ENCODE measurements around the gene ITGA3.

ITGA3 gene

DNA sequence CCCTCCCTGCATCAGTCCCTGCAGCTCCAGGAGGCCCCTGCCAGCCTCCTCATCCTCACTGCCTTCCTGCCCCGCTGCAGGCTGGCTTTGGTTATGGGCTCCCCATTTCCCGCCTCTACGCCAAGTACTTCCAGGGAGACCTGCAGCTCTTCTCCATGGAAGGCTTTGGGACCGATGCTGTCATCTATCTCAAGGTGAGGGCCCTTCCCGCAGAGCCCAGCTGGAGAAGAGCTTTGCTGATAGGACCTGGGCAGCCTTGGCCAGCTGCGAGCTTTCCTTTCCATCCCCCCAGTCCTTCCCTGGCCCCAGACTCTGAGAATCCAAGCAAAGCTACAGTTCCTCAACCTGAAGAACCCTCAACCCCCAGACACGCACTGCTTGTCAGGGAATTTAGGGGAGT is 53.3 kb downstream of the ITGA3 start:
- no peak for DNase-seq (ENCODE audit: low read depth)
- TF ChIP-seq, protein P1, sequence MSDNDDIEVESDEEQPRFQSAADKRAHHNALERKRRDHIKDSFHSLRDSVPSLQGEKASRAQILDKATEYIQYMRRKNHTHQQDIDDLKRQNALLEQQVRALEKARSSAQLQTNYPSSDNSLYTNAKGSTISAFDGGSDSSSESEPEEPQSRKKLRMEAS (IDR thresholded peaks at IDR 0.05; ENCODE audit: low read depth, low read length) = no peak
- TF ChIP-seq MYC (IDR thresholded peaks at IDR 0.05; ENCODE audit: low read depth, low read length) = no peak
- TF ChIP-seq, protein P2, sequence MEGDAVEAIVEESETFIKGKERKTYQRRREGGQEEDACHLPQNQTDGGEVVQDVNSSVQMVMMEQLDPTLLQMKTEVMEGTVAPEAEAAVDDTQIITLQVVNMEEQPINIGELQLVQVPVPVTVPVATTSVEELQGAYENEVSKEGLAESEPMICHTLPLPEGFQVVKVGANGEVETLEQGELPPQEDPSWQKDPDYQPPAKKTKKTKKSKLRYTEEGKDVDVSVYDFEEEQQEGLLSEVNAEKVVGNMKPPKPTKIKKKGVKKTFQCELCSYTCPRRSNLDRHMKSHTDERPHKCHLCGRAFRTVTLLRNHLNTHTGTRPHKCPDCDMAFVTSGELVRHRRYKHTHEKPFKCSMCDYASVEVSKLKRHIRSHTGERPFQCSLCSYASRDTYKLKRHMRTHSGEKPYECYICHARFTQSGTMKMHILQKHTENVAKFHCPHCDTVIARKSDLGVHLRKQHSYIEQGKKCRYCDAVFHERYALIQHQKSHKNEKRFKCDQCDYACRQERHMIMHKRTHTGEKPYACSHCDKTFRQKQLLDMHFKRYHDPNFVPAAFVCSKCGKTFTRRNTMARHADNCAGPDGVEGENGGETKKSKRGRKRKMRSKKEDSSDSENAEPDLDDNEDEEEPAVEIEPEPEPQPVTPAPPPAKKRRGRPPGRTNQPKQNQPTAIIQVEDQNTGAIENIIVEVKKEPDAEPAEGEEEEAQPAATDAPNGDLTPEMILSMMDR (IDR thresholded peaks at IDR 0.05; ENCODE audit: low read depth, low read length) = no peak
- H3K4me3 ChIP-seq (ENCODE audit: low read depth, low read length) = no peak overlapping the region

DNA sequence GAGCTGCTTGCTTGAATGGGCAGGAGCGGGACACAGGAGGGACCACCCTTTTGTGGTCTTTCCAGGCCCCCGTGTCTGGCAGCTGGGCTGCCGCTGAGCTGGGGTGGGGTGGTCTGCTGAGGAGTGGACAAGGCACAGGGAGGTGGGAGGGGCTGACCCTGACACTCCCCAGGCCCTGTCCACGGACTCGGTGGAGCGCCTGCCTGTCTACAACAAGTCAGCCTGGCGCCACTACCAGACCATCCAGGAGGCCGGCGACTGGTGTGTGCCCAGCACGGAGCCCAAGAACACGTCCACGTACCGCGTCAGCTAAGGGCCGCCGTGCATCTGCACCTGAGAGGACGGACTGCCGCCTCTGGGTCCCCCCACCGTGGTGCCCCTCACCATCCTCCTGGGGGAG is 53.9 kb downstream of the ITGA3 start:
- no peak for DNase-seq (ENCODE audit: low read depth)
- no peak overlapping the region for H3K4me3 ChIP-seq (ENCODE audit: low read depth, low read length)
- TF ChIP-seq, protein P2 (IDR thresholded peaks at IDR 0.05; ENCODE audit: low read depth, low read length) = no peak
- TF ChIP-seq MYC (IDR thresholded peaks at IDR 0.05; ENCODE audit: low read depth, low read length) (no peak), POLR2A (IDR thresholded peaks at IDR 0.05; ENCODE audit: extremely low read depth, insufficient read length) (no peak)
- TF ChIP-seq, protein P1 (IDR thresholded peaks at IDR 0.05; ENCODE audit: low read depth, low read length) = no peak

DNA sequence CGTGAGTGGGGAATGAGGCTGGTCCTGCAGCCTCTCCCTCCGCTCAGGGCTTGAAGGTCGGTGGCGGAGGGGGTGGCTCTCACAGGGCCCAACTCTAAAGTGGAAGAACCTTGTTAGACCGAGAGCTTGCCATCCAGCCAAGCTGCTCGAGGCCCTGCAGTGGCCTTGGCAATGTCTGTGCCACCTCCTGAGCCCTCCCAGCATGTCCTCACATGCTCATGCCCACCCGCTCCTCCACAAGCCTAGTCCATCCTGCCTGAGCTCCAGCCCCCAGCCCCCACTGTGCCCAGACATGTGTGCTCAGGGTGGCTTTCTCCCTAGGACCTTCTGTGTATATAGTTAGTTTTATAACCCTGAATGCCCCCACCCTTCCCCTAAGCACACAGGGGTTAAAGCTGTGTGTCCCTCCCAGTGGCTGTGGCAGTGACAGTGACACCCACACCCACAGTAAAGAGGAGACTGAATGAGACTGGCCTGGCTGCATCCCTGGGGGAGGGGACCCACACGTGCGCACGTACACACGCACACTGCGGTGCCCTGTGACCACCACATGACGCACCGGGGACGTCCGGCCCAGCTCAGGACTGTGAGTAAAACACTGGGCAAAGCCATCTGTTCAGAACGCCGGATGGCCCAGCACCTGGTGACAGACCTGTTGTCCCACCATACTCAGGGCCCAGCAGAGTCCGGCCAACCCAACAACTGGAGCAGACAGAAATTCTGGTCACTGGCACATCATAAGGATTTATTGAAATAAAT is 54.9 kb downstream of the ITGA3 start:
- no peak overlapping the region for H3K4me3 ChIP-seq (ENCODE audit: low read depth, low read length)
- DNase-seq (ENCODE audit: low read depth) = no peak
- TF ChIP-seq MYC (IDR thresholded peaks at IDR 0.05; ENCODE audit: low read depth, low read length) (no peak), POLR2A (IDR thresholded peaks at IDR 0.05; ENCODE audit: extremely low read depth, insufficient read length) (no peak)
- TF ChIP-seq, protein P1 (IDR thresholded peaks at IDR 0.05; ENCODE audit: low read depth, low read length) = no peak
- TF ChIP-seq, protein P2 (IDR thresholded peaks at IDR 0.05; ENCODE audit: low read depth, low read length) = no peak

DNA sequence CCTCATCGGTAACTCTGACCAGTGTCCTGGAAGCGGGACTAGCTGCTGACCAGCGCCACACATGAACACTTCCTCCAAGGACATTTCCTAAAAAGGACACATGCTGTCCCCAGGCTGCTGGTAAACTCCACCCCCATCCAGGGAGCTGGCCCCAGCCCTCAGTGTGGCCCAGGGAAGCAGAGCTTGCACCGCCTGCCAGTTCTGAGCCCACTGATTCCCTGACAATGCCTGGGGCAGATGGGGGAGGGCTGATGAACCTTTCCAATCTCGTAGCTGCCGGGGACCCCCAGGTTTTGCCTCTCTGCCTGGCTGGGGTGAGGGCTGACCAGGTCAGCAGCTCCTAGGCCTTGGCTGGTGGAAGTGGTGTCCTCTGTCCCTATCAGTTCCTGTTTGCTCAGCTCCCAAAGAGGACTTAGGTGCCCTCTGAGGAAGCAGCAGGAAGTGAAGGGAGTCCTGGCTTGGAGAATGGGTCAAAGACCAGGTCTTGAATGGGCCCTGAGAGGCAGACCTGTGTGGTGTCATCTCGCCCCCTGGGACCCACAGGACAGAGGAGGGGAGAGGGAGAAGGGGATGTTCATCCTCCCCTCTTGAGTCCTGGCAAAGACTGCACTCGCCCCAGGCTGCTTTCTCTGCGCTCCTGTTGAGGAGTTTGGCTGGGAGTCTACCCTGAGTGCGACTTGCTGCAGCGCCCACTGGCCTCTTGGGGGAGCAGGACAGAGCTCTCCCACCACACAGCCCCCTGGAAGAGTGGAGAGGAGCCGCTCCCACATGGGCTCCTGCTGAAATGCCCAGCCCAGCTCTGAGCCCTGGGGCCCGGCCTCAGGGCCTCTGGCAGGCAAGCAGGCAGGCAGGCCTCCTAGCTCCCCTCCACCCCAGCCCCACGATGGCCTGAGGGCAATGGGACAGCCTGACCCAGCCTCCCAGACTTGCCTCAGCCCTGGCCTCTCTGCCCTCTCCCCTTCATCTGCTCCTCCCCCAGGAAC is 56.1 kb downstream of the ITGA3 start:
- TF ChIP-seq, protein P1 (IDR thresholded peaks at IDR 0.05; ENCODE audit: low read depth, low read length) = no peak
- no peak for TF ChIP-seq POLR2A (IDR thresholded peaks at IDR 0.05; ENCODE audit: extremely low read depth, insufficient read length)
- no peak for TF ChIP-seq MYC (IDR thresholded peaks at IDR 0.05; ENCODE audit: low read depth, low read length)
- TF ChIP-seq, protein P2 (IDR thresholded peaks at IDR 0.05; ENCODE audit: low read depth, low read length) = peak; percentile 2
- DNase-seq (ENCODE audit: low read depth) = no peak

DNA sequence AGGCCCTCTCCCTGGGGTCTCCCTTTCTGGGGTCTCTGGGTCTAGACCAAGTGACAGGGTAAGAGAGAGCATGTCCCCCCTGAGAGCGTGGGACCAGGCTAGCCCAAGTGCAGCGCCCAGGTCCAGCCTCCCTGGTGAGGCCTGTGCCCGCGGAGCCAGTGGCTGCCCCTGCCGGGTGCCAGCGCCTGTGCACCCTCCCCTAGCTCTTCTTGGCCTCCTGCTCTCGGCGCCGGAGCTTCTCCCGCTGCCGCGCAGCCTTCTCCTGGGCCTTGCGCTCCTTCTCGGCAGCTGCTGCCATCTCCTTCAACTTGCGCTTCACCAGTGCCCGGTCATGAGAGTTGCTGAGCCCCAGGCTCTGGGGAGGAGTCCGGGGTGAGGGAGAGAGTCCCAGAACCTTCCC is 56.8 kb downstream of the ITGA3 start:
- TF ChIP-seq POLR2A (IDR thresholded peaks at IDR 0.05; ENCODE audit: extremely low read depth, insufficient read length) (no peak), MYC (IDR thresholded peaks at IDR 0.05; ENCODE audit: low read depth, low read length) (no peak)
- TF ChIP-seq, protein P1 (IDR thresholded peaks at IDR 0.05; ENCODE audit: low read depth, low read length) = no peak
- TF ChIP-seq, protein P2 (IDR thresholded peaks at IDR 0.05; ENCODE audit: low read depth, low read length) = no peak
- DNase-seq (ENCODE audit: low read depth) = no peak
- H3K4me3 ChIP-seq (ENCODE audit: low read depth, low read length) = no peak overlapping the region

More for the DNA sequence above, 56.1 kb downstream of the ITGA3 start:
- H3K4me3 ChIP-seq (ENCODE audit: low read depth, low read length) = no peak overlapping the region

All from NB4 (cell line).